T47D (cell line): Measurements from ENCODE around the gene ASB9.

ENCODE experiments used
- DNase-seq, 2 experiments: peaks; one replicate each; pipeline versions ENCODE4 v3.0.0 to v3.0.0-alpha.2; 2011 to 2012; ENCODE audit warnings: low read depth in 1 of 2, low spot score in 1 of 2
- JUND ChIP-seq: IDR thresholded peaks from 2 replicates; pipeline ENCODE4 v1.6.1; 2012; ENCODE audit warnings: low read depth
- in situ Hi-C: cut with HindIII; loops from 2 replicates; pipeline ENCODE4 v1.10.0; 2016; ENCODE audit warnings: low sequenced_read_pairs, low pct_unique_long_range_greater_than_20kb

Gene ASB9

GRCh38 chrX:15233416-15234015 is 36.4 kb downstream of the ASB9 start:
- TF ChIP-seq JUND: no peak
- DNase-seq: no peak
- in situ Hi-C loops: no loop called here

DNA sequence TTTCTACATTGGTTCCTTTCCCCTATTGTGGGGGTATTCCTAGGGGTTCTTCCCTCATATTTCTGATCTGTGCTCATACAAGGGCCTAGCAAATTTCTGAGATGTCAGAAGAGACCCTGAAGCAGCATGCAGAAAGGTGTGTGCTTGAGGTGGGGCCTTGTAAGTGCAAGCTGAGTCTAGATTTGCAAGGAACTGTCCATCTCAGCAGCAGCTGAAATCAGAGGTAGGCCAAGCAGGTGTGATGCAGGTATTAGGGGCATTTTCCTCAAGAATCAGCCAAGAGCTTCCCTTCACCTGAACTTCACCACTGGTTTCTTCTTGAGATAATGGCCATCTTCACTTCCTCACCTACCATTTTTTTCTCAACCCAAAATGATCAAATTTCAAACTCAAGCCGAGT is 45.1 kb downstream of the ASB9 start:
- no peak for TF ChIP-seq JUND
- in situ Hi-C loops: no loop called here

GRCh38 chrX:15221321-15221720 is 48.6 kb downstream of the ASB9 start:
- TF ChIP-seq JUND: no peak
- DNase-seq: no peak
- in situ Hi-C loops: no loop called here

More for the DNA sequence above, 45.1 kb downstream of the ASB9 start:
- no peak for DNase-seq

- TF ChIP-seq JUND: no peak
- no peak for DNase-seq
- in situ Hi-C loops: no loop called here
Measured at GRCh38 chrX:15217161-15217560, 52.7 kb downstream of the ASB9 start.

DNA sequence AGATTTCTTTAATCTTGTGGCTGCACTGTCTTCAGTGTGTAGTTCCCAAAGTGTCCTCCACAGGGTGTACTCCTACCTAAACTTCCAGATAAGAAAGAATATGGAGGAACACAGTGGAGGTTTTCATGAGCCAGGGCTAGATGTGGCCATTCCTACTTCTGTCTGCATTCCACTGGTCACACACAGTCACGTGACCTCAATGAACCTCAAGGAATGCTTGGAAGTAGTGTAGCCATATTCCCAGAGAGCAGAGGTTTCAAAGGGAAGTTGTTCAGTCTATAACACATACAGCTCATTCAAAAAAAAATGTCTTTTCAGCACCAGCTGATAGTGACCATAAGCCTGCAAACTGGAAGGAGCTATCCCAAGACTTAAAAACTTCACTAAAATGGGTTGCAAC is 53.6 kb downstream of the ASB9 start:
- TF ChIP-seq JUND: no peak
- no peak for DNase-seq
- in situ Hi-C loops: no loop called here

- in situ Hi-C loops: no loop called here
- TF ChIP-seq JUND: no peak
- DNase-seq: no peak
Measured at GRCh38 chrX:15215366-15215765, 54.5 kb downstream of the ASB9 start.

GRCh38 chrX:15214588-15214987 is 55.3 kb downstream of the ASB9 start:
- no peak for TF ChIP-seq JUND
- in situ Hi-C loops: no loop called here
- no peak for DNase-seq

DNA sequence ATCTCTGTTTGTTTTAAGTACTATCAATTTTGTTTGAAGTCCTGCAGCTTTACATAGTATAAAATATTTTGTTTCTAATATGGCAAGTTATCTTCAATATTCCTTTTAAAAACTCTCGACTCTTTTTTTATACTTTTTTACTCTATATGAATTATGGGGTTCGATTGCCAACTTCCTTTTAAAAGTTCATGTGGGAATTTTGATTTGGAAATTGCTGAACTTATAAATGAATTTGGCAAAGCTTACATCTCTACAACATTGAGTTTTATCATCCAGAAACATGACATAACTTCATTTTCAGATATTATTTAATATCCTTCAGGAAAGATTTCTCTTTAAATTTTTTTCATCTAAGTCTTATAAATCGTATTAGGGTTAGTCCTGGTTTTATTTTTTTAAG is 60.8 kb downstream of the ASB9 start:
- TF ChIP-seq JUND: no peak
- DNase-seq: no peak
- in situ Hi-C loops: no loop called here

GRCh38 chrX:15207994-15208393 is 61.9 kb downstream of the ASB9 start:
- no peak for TF ChIP-seq JUND
- in situ Hi-C loops: no loop called here
- no peak for DNase-seq

GRCh38 chrX:15207384-15207783 is 62.5 kb downstream of the ASB9 start:
- DNase-seq: no peak
- TF ChIP-seq JUND: no peak
- in situ Hi-C loops: no loop called here

DNA sequence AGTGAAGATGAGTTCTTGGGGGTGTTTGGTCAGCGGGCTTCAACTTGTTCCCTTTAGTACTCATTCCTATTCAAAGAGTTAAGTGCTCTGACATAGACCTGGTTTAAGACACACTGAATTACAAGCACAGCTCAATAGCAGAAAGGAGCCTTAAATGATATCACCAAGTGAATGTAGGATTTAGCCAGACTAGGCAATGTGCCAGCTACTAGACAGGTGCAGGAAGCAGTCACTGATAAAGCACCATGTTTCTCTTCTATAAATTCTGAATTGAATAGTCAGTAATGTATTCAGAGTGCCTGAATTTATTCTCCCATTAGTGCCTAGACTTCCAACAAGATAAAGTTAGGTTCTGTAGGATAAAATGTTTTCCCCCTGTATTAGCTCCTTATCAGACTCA is 63.6 kb downstream of the ASB9 start:
- in situ Hi-C loops: no loop called here
- DNase-seq: no peak
- no peak for TF ChIP-seq JUND

GRCh38 chrX:15204130-15204751 is 65.6 kb downstream of the ASB9 start:
- in situ Hi-C loops: no loop called here
- DNase-seq: no peak
- no peak for TF ChIP-seq JUND

DNA sequence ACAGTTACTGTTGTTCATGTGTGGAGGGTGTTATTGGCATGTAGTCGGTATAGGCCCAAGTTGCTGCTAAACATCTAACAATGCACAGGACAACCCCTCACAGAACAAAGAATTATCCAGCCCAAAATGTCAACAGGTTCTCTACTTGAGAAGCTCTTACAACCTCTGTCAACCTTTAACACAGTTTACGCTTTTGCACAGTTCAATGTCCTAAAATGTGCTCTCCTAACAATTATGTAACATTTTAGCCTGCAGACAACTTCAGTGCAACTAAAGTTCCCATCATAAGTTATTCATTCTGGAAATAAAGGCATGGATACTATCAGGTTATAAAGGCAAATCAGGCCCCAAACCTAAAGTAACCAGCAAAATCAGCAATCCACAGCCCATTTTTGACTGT is 66.2 kb downstream of the ASB9 start:
- no peak for TF ChIP-seq JUND
- in situ Hi-C loops: no loop called here
- DNase-seq: no peak
